Fibroblast of skin of right quadriceps (primary cell): Measurements from ENCODE around the gene NCAPD2.
"Not testable (repeated sequence)": the region's sequence is repeated elsewhere in the genome, so short reads cannot be mapped to it uniquely, and the experiment has no call there.

ENCODE experiments used
- DNase-seq: peaks from one replicate; pipeline ENCODE4 v3.0.0-alpha.2; 2013

NCAPD2 gene

DNA sequence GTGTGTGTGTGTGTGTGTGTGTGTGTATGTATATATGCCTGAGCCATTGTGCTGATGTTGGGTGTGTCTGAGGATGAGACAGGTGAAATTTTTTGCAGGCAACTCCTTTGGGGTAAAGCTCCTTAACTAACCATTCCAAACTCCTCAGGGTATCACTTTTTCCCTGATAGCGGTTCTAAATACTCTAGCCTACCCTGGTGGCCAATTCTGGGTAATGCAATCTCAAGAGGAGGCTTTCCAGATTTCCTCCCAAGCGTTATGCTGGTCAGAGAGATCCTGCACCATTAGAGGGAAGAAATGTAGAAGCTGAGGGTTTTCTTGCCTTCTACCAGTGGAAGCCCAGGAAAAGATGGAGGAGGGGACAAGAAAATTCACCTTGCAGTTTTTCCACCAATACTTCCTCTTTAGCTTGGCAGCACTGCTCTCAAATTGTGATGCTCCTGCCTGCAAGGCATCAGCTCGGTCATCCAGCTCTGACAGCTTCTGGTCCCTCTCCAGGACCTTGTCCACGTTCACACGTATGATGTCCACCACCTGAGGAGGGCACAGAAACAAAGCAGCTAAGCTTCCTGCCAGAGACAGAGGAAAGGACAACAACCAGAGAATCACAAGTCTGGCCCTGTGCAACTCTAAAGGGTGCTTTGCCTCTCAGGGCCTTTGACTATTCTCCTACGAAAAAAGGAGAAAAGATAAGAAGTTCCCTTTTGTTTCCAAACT, 28.3 kb upstream of the NCAPD2 start:
- DNase-seq = peak; percentile 63

DNA sequence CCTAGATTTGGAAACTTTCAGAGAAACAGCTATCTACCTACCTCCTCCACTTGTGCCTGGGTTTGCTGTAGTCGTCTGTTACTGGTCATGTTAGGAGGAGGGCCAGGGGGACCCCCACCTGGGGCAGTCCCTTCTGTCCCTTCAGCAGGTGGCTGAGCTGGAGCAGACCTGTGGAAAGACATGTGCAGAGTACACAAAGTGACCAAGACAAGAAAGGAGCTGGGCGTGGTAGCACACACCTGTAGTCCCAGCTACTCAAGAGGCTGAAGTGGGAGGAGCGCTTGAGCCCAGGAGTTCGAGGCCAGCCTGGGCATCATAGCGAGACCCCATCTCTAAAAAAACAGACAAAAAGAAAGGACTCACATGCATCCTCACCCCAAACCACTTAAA, 27.7 kb upstream of the NCAPD2 start:
- DNase-seq = no peak

DNA sequence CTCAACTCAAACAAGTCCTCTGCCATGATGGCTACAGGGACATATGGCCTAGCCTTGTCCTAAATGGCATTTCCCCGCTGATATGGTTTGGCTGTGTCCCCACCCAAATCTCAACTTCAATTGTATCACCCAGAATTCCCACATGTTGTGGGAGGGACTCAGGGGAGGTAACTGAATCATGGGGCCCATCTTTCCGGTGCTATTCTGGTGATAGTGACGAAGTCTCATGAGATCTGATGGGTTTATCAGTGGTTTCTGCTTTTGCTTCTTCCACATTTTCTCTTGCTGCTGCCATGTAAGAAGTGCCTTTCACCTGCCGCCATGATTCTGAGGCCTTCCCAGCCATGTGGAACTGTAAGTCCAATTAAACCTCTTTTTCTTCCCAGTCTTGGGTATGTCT, 27.2 kb upstream of the NCAPD2 start:
- not testable (repeated sequence) for DNase-seq

DNA sequence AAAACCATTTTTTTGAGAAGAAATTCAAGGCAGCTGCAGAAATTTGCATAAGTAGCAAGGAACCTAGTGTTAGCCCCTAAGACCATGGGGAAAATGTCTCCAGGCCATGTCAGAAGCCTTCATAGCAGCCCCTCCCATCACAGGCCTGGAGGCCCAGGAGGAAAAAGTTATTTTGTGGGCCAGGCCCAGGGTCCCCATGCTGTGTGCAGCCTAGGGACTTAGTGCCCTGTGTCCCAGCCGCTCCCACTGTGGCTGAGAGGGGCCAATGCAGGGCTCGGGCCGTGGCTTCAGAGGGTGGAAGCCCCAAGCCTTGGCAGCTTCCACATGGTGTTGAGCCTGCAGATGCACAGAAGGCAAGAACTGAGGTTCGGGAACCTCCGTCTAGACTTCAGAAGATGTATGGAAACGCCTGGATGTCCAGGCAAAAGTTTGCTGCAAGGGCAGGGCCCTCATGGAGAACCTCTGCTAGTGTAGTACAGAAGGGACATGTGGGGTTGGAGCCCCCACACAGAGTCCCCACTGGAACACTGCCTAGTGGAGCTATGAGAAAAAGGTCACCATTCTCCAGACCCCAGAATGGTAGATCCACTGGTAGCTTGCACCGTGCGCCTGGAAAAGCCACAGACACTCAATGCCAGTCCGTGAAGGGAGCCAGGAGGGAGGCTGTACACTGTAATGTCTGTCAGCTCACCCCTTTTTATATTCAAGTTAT, 26.2 kb upstream of the NCAPD2 start:
- DNase-seq = not testable (repeated sequence)

DNA sequence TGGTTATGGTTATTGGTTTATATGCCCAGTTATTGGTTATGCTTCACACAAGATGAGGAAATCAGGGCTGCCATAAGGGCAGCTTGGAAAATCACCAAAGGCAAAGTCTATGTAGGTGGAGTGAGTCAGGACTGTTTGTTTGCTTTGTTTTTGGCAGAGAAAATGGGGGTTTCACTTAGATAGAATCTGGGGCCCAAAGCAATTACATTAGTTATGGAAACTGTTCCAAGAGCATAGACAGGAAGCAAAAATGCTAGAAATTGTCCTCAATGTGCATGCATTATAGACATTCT, 25.7 kb upstream of the NCAPD2 start:
- DNase-seq = no peak

DNA sequence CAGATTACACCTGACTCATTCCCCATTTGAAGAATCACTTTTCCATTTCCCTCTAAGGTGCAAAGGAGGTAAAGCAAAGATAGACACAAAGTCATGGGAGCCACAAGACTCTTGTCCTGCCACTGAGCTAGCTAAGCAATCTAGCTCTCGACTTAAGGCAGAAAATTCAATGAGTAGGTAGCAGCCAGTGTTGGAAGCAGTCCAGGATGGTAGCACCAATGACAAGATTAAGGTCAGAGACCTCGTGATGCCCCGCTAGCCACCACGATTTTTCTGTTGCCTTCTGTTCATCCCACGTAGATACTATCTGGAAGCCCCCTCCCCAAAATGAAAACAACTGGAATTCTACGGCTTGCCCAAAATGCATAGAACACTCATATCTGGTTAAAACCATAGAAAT, 24.8 kb upstream of the NCAPD2 start:
- DNase-seq = no peak

DNA sequence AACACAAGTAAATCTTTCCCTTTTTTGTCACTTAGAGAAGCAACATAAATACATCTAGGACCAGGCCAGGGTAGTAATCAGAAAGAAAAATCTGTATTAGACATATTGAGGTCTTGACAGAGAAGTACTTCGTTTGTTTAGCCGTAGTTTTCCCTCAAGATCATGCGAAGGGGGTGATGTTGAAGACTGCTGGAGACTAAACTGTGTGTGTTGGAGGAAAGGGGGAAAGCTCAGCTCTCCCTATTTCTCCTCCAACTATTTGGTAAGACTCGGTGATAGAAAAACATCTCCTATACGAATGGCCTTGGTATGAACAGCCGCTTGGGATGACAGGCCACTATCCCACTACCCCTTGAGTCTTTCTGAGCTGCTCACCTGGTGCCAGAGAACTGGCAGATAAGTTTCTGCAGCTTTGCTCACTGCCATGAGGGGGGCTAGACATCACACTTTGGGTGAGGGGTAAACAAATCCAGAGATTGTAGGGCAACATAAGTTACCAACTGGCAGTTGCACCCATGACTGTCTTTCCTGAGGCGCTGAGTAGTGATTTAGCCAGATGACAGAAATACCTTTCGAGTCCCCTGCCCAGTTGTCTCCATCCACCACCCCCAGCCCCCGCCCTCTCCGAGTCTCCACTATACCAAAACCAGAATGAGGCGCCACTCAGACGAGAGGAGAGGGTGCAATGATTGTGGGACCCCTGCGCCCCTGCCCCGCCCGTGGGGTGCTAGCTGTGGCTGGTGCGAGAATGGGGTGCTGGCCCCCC, 24.1 kb upstream of the NCAPD2 start:
- no peak for DNase-seq

DNA sequence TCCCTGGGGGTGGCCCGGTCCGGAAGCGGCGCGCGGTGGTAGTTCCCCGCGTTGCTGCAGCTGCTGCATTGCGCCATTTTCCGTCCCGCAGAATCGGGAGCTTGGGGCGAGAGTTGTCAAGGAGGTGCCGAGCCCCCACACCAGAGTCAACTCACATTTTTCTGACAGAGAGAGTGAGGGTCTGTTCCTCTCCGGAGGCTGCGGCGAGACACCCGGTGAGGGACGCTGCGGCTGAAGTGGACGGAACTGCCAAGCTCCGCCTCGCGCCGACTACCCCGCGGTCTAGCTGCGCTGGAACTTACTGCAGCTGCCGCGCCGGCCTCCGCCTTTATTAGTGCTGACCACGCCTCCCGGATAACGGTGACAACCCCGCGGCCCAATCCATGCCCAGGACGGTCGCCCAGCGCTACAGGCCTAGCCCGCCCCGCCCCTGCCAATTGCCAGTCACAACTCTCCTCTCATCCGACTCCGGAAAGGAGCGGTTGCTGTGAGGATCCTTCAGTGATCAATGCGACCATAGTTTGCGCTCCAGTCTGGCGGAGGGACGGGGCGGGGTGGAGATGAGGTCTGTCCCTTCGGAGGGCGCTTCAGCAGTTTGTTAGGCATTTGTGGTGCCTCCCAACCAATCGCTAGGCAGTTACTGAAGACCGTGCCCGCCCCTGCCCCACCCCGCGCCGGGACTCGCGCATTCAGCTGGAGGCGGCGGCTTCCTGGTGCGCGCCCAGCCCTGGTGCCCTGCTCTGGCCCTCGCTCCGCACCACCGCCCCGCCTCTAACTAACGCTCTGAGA, 23.3 kb upstream of the NCAPD2 start, which contains the start of gene VAMP1:
VAMP1 (minus strand) TSS at position 303 of the 789 bp plus-strand sequence; CDS start at position 157, 146 bp downstream.
- DNase-seq = peak; percentile 99

DNA sequence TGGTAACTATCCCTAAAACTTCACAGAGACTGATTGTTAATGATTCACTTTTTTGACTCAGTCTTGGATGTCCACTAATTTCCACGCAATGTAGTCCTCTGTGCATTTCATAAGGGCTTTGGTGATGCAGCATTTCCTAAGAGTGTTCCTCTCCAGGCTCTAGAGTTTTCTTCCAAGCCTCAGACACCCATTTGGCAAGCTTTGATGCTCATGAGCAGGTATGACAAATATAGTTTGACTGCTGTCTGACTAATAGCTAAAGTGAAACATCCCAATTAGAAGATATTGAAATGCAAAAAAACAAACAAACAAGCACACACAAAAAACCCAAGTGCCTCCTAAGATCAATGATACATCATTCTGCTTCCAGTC, 21.9 kb upstream of the NCAPD2 start:
- no peak for DNase-seq

DNA sequence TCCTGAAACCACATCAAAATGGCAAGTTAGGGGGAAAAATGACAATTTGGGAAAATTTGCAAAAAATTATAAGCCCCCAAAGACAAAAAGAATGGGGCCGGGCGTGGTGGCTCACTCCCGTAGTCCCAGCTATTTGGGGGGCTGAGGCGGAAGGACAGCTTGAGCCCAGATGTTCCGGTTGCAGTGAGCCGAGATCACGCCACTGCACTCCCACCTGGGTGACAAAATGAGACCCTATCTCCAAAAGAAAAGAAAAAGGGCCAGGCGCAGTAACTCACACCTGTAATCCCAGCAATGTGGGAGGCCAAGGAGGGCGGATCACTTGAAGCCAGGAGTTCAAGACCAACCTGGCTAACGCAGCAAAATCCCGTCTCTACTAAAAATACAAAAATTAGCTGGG, 21.4 kb upstream of the NCAPD2 start:
- DNase-seq = no peak

DNA sequence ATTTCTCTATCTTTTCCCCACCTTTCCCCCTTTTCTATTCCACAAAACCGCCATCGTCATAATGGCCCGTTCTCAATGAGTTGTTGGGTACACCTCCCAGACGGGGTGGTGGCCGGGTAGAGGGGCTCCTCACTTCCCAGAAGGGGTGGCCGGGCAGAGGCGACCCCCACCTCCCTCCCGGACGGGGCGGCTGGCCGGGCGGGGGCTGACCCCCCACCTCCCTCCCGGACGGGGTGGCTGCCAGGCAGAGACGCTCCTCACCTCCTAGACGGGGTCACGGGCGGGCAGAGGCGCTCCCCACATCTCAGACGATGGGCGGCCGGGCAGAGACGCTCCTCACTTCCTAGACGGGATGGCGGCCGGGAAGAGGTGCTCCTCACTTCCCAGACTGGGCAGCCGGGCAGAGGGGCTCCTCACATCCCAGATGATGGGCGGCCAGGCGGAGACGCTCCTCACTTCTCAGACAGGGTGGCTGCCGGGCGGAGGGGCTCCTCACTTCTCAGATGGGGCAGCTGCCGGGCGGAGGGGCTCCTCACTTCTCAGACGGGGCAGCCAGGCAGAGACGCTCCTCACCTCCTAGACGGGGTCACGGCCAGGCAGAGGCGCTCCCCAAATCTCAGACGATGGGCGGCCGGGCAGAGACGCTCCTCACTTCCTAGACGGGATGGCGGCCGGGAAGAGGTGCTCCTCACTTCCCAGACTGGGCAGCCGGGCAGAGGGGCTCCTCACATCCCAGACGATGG, 18.5 kb upstream of the NCAPD2 start:
- not testable (repeated sequence) for DNase-seq

DNA sequence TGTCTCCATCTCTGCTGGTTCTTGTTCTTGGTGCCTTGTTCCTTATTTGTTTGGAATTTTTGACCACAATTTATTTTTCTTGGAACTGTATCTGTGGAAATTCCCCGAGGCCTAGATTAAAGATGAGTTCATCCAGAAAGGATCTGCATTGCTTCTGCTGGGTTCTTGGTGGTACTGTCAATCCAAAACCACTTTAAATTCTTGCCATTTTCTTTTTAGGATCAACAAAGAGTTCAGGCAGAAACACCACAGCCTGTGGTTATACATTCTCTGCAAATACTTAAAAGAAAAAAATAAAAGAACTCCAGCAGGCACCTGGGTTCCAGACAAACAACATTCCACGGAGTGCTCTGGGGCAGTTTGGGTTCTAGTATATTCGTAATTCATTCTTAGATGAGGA, 17.4 kb upstream of the NCAPD2 start:
- peak; percentile 73 for DNase-seq

DNA sequence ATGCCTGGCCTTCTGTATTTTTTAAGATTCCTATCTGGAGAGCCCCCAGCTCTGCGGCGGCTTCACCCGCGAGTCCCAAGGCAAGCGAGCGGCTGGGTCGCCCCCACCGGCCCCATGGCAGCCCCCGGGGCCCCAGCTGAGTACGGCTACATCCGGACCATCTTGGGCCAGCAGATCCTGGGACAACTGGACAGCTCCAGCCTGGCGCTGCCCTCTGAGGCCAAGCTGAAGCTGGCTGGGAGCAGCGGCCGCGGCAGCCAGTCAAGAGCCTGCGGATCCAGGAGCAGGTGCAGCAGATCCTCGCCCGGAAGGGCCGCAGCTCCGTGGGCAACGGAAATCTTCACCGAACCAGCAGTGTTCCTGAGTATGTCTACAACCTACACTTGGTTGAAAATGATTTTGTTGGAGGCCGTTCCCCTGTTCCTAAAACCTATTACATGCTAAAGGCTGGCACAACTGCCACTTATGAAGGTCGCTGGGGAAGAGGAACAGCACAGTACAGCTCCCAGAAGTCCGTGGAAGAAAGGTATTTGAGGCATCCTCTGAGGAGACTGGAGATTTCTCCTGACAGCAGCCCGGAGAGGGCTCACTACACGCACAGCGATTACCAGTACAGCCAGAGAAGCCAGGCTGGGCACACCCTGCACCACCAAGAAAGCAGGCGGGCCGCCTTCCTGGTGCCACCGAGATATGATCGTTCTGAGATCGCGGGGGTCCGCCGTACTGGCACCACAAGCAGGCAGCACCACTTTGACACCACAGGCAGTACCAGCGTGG, 16.1 kb upstream of the NCAPD2 start:
- DNase-seq = not testable (repeated sequence)

DNA sequence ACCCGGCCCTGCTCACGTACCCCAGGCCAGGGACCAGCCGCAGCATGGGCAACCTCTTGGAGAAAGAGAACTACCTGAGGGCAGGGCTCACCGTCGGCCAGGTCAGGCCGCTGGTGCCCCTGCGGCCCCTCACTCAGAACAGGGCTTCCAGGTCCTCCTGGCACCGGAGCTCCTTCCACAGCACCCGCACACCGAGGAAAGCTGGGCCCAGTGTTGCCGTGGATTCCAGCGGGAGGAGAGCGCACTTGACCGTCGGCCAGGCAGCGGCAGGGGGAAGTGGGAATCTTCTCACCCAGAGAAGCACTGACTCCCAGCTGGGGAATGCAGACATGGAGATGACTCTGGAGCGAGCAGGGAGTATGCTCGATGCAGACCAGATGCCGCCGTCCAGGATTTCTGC, 15.5 kb upstream of the NCAPD2 start:
- DNase-seq = peak; percentile 64

DNA sequence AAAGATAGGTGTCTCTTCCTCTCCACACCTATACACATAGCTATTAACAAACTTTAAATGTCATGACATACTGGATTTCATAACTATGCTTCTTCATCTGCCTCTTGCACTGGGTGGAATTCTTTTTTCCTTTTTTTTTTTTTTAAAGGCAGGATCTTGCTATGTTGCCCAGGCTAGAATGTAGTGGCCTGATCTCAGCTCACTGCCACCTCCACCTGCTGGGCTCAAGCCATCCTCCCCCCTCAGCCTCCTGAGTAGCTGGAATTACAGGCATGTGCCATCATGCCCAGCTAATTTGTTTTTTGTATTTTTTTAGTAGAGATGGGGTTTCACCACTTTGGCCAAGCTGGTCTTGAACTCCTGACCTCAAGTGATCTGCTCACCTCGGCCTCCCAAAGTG, 5.7 kb upstream of the NCAPD2 start:
- DNase-seq = no peak

DNA sequence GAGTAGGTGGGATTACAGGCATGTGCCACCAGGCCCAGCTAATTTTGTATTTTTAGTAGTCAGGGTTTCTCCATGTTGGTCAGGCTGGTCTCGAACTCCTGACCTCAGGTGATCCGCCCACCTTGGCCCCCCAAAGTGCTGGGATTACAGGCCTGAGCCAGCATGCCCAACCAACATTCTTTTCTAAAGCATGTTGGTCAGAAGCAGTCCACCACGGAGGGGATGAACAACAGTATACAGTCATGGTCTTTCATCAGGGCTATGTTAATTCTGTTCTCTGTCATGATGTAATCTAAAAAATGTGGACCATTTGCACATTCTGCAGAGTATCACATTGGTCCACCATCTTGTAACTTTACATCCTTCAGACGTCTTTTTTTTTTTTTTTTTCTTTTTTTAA, 4.5 kb upstream of the NCAPD2 start:
- DNase-seq = no peak

DNA sequence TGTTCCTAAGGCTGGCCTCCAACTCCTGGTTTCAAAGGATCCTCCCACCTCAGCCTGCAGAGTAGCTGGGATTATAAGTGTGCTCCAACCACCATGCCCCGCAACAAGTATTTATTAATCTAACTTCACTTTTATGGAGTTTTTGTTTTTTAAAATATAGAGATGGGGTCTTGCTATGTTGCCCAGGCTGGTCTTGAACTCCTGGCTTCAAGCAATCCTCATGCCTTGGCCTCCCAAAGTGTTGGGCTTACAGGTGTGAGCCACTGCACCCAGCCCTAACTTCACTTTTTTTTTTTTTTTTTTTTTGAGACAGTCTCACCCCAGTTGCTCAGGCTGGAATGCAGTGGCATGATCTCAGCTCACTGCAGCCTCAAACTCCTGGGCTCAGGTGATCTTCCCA, 3.2 kb upstream of the NCAPD2 start:
- DNase-seq = not testable (repeated sequence)

DNA sequence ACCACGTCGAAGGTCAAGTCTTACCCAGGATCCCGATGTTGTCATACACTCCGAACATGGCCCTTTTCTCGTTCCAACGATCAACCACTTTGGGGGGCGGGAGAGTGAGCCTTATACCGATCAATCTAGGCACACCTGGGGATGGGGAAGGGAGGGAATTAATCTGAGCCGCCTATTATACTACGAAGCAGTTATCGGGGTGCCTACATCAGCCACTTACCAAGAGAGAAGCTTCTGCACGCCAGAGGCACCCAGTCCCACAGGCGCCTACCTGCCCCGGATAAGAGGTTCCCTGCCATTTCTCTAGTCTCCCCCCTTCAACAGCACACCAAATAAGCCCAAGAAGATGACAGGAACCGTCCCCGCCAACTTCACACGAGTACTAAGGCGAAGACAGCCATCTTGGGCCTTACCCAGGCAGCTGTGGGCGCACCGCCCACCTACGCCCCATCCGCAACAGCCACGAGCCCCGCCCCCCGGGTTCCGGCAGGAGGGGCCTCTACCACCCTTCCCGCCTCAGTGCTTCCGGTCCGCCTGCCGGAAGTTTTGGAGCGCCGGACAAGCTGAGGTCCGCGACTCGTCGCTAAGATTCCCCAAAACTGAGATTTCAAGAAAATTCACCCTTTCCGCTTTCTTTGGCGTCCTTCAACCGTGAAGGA, 935 bp upstream of the NCAPD2 start, which contains the start of gene MRPL51:
MRPL51 (minus strand) TSS at position 425 of the 659 bp plus-strand sequence; CDS start at position 299, 126 bp downstream.
- DNase-seq = peak; percentile 93

DNA sequence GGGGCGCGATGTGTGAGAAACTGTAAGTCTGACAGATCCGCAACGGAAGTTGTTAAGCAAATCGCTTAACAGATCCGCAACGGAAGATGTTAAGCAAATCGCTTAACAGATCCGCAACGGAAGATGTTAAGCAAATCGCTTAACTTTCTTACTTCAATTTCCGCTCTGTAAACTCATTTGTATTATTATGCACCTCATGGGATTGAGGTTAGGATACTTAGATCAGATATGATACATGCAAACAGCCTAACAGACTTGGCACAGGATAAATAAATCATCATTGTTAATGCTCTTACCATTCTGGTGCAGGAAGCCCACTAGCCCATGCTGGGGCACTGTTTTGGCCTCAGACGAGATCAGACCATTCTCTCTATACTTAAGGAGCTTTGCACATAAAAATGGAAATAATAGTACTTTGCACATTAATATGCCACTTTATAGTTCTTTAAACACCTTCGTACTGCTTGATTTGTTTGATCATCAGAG, 399 bp downstream of the NCAPD2 start:
- no peak for DNase-seq

DNA sequence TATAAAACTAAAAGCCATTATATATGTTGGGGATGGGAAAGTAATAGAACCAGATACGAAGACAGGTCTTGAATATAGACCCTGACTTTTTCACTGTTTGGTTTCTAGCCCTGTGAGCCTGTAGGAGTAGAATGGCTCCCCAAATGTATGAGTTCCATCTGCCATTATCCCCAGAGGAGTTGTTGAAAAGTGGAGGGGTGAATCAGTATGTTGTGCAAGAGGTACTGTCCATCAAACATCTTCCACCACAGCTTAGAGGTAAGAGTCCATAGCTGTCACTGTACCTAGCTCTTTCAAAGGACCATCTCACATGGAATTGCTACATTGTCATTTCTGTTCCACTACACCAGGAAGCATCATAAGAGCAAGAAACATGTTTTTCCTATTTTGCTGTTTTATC, 1.1 kb downstream of the NCAPD2 start:
- no peak for DNase-seq

DNA sequence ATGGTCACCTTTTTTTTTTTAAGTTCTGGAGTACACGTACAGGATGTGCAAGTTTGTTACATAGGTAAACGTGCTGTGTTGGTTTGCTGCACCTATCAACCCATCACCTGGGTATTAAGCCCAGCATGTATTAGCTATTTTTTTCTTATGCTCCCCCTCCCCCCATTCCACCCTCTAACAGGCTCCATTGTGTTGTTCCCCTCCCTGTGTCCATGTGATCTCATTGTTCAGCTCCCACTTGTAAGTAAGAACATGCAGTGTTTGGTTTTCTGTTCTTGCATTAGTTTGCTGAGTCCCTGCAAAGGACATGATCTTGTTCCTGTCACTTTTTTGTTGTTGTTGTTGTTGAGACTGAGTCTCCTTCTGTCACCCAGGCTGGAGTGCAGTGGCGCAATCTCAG, 3.4 kb downstream of the NCAPD2 start:
- not testable (repeated sequence) for DNase-seq
